NOMO-1 treated with dmso at 0.1 percent for 144 hours (cell line): Measurements from ENCODE around the gene MED8.
A peak's percentile ranks its signal among the peaks of the same experiment; 100 is the strongest.
"Not testable (repeated sequence)": the region's sequence is repeated elsewhere in the genome, so short reads cannot be mapped to it uniquely, and the experiment has no call there.

ENCODE experiments used
- DNase-seq: peaks from one replicate; lab custom pipeline; 2025; ENCODE audit not compliant: unreplicated experiment; lab: John Stamatoyannopoulos, UW

The MED8 gene

GRCh38 chr1:43422995-43423671 lies 33.5 kb upstream of the MED8 start:
- DNase-seq, result no peak

- DNase-seq, result no peak
Measured at GRCh38 chr1:43421976-43422750, 32.6 kb upstream of the MED8 start.

DNA sequence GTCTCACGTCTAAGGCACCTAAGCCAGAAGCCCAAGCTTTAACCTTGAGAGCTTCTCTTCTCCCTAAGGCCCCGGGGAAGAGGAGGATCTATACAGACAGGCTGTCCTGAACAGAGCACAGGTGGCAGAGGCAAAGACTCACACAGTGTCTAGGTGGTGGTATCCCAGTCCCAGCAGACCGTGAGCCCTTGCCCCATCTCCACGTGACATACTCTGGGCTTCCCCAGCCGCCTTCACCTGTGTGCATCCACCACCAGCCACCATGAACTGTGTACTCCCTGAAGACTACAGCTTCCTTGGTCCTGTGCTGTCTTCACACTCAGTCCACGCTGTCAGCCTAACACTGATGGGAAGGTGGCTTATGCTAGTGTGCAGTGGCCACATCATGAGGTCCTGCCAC lies 31.8 kb upstream of the MED8 start:
- DNase-seq, result no peak

- no peak for DNase-seq
Measured at GRCh38 chr1:43420874-43421273, 31.3 kb upstream of the MED8 start.

- no peak for DNase-seq
Measured at GRCh38 chr1:43419627-43420425, 30.2 kb upstream of the MED8 start.

DNA sequence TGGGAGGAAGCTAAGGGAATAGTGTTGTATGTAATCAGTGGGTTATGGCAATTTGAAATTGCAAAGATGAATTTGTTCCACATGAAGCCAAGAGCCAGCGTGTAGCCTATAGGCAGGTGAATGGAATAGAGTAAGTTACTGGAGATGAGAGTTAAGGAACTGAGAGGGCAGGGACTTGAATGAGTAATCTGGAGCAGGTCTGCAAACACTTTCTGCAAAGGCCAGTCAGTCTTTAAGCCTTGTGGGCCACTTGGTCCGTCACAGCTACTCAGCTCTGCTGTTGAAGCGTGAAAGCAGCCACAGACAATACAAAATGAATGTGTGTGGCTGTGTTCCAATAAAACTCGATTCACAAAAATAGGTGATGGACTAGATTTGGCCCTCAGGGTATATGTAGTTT lies 29.3 kb upstream of the MED8 start:
- DNase-seq, result no peak

DNA sequence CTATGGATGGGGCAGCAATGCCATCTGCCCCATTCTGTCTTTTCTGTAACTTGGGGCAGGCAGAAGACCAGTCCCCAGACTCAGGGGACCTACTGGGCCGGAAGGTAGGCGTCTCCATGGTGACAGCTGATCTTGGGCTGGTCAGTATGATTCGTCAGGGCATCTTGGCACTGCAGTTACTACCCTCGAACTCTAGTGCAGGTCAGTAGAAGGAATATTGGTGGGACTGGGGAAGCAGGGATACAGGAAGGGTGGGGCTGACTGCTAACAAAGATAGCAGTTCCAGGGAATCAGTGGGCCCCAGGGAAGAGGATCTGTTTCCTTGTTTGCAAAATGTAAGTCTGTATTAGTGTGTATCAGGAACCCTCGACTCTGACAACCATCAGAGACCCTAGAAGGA lies 26.3 kb upstream of the MED8 start:
- DNase-seq, result no peak

DNA sequence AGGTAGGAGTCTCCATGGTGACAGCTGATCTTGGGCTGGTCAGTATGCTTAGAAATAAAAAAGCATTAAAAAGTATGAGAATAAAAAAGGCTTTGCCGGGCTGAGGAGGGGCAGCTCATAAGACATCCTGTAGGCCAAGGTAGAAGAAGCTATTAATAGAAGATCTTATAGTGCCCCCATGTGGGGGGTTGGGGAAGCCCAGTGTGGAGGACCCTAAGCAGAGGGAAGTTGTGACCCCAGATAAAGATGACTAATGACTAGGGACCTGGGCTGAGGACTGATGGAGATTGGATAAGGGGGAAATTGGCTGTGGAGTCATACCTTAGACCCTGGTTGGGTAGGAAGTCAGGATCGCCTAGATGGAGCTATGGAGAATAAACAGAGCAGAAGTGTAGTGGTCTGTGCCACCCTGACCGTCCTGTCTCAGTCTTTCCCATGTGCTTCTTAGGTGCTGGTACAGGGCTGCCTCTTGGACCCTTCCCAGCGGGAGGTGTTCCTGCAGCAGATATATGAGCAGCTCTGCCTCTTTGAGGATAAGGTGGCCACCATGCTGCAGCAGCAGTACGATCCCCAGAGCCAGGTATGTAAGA lies 25.1 kb upstream of the MED8 start:
- peak; percentile 50 for DNase-seq

DNA sequence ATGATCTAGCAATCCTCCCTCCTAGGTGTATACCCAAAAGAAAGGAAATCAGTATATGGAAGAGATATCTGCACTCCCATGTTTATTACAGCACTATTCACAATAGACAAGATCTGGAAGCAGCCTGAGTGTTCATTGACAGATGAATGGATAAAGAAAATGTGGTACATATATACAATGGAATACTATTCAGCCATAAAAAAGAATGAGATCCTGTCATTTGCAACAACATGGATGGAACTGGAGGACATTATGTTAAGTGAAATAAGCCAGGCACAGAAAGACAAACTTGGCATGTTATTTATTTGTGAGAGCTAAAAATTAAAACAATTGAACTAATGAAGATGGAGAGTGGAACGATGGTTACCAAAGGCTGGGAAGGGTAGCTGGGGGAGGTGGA lies 23.8 kb upstream of the MED8 start:
- DNase-seq, result not testable (repeated sequence)

DNA sequence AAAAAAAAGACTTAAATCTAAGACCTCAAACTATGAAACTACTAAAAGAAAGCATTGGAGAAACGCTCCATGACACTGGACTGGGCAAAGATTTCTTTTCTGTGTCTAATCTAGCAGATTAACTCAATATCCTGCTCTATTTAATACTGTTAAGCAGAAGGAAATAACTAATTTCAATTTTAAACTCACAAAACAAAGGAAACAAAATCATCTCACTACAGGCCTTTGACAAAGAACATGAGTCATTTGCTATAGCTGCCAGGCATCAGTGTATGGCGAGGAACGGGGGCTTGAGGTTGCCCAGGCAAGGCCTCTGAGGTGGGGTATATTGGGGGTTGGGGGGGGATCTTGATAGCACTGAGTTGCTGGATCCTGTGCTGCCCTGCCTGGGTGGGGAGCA lies 21.0 kb upstream of the MED8 start:
- no peak for DNase-seq

DNA sequence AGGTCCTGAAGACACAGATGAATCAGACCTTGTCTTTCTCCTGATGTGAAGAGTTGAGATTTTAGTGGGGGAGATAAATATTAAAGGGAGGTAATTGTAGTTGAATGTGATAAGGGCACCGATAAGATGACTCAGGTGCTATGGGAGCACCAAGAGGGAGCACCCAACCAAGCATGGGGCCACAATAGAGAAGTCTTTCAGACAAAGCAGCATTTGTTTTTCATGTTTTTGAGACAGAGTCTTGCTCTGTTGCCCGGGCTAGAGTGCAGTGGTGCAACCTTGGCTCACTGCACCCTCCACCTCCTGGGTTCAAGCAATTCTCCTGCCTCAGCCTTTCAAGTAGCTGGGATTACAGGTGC lies 16.3 kb upstream of the MED8 start:
- no peak for DNase-seq

- no peak for DNase-seq
Measured at GRCh38 chr1:43405219-43405875, 15.7 kb upstream of the MED8 start.

- no peak for DNase-seq
Measured at GRCh38 chr1:43404353-43404752, 14.8 kb upstream of the MED8 start.

- DNase-seq, result no peak
Measured at GRCh38 chr1:43402089-43402865, 12.7 kb upstream of the MED8 start.

DNA sequence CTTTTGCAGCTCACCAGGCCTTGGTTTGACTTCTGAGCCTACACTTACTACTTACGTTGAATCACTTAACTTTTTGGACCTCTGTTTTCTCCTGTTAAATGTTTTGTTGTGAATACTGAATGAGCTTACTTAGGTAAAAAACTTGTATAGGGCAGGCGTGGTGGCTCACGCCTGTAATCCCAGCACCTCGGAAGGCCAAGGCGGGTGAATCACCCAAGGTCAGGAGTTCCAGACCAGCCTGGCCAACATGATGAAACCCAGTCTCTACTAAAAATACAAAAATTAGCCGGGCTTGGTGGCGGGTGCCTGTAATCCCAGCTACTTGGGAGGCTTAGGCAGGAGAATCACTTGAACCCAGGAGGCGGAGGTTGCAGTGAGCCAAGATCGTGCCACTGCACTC lies 10.8 kb upstream of the MED8 start:
- DNase-seq, result not testable (repeated sequence)

DNA sequence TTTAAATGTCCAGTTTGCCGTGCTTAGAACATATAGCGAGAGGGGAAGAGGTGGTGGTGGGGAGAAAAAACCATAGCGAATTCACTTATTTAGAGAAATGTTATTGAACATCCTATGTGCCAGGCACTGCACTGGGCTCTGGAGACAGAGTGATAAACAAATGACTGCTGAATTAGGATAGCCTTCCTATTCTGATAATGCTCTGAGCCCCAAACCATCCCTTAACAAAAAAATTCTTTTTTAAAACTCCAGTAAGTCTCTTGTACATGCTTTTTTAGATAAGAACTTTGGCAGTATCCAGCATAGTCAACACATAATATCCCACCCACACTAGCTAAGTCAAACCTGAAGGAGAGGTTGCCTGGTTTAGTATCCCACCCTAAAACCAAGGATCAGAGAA lies 8.6 kb upstream of the MED8 start:
- DNase-seq, result no peak

- DNase-seq, result no peak
Measured at GRCh38 chr1:43396059-43396458, 6.5 kb upstream of the MED8 start.

- DNase-seq, result no peak
Measured at GRCh38 chr1:43395523-43395922, 5.9 kb upstream of the MED8 start.

DNA sequence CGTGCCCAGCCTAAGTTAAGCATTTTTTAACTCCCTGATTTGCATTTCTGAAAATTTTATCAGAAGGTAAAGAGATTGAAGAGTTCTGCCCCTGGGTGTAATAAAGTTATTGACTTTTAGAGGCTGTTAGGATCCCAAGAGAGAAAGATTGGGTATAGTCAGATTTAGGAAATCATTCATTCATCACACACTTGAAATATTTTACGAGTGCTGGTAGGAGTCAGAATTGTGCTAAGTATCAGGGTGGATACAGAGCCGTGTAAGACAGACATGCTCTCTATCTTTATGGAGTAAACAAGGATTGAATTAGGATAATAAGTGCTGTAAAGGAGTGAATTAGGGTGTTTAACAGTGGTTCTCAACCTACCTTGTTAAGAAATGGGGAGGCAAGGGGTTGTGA lies 3.1 kb upstream of the MED8 start:
- no peak for DNase-seq

DNA sequence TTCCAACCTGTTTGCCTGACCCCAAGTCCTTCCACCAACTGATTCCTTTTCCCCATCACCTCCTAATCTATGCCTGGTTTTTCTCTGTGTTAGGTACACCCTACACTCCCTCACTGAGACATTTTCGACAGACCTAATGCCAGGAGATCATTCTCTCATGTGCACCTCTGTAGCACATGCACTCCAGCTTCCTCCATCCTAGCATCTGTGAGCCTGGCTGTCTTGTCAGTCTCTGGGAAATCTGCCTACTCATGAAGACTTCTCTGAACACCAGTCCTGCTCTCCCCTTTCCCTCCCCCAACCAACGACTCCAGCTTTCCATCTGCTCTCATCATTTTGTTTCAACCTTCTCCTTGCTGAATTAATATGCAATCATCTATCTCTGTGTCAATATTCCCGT lies 987 bp downstream of the MED8 start:
- DNase-seq, result no peak
